Measurements from ENCODE around the gene ECM2.

Gene ECM2

DNA sequence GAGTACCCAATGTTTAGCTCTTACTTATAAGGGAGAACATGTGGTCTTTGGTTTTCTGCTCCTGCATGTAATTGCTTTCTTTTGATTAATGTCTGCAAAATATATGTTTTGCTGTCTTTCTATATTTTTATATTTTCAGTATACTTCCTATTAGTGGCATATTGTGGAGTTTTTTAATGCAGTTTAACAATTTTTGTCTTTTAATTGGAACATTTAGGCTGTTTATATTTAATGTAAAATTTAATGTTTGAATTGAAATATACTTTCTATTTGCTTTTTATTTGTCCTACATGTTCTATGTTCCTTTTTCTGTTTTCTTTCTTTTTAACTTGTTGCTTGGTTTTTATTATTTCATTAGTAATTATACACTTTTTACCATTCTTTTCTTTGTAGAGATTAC, 4.9 kb downstream of the ECM2 start:
- Histone ChIP-seq H3K79me2 (ENCODE audit: insufficient read depth, low read length) (no peaks in the 10 kb centered on the region), H2AFZ (ENCODE audit: low read depth, low read length, severe bottlenecking) (no peak overlapping the region), H3K27ac (ENCODE audit: low read depth, low read length) (no peak overlapping the region), H3K9me2 (replicated peaks; ENCODE audit: insufficient read depth, low read length) (no peaks in the 10 kb centered on the region), H3K9me3 (ENCODE audit: insufficient read depth, low read length) (no peaks in the 10 kb centered on the region), H3F3A (ENCODE audit: insufficient read depth) (no peaks in the 10 kb centered on the region), H3K4me2 (ENCODE audit: low read depth, low read length, poor library complexity, severe bottlenecking) (no peak overlapping the region), H3K4me3 (ENCODE audit: insufficient read depth, low read length, poor library complexity, severe bottlenecking) (no peak overlapping the region), H4K20me1 (ENCODE audit: low read depth, low read length) (no peaks in the 10 kb centered on the region), H3K9ac (ENCODE audit: low read length) (no peak overlapping the region), H3K27me3 (ENCODE audit: low read length) (no peaks in the 10 kb centered on the region), H3K36me3 (ENCODE audit: low read length) (no peaks in the 10 kb centered on the region)
- TF ChIP-seq CTCF (IDR thresholded peaks at IDR 0.05; ENCODE audit: insufficient read depth, low read length, poor library complexity, severe bottlenecking) (no peak), EZH2phosphoT487 (conservative IDR thresholded peaks at IDR 0.05; ENCODE audit: low read length) (no peak)

DNA sequence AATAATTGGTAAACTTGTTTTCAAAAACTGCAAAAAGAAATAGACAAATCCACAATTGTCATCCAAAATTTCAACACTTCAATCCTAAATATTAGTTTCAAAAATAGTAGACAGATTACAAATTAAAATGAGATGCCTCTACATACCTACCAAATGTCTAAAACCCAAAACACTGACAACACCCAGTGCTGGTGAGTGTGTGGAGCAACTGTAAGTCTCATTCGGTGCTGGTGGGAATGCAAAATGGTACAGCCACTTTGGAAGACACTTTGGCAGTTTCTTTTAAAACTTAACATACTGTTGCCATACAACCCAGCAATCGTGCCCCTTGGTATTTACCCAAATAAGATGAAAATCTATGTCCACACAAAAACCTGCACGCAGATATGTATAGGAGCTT, 6.7 kb downstream of the ECM2 start:
- TF ChIP-seq CTCF (IDR thresholded peaks at IDR 0.05; ENCODE audit: insufficient read depth, low read length, poor library complexity, severe bottlenecking) (no peak), EZH2phosphoT487 (conservative IDR thresholded peaks at IDR 0.05; ENCODE audit: low read length) (no peak)
- no peaks in the 10 kb centered on the region for H3K9me3 ChIP-seq (ENCODE audit: insufficient read depth, low read length)
- H3K9me2 ChIP-seq (replicated peaks; ENCODE audit: insufficient read depth, low read length): no peaks in the 10 kb centered on the region
- H3K27ac ChIP-seq (ENCODE audit: low read depth, low read length): no peak overlapping the region
- H3K4me3 ChIP-seq (ENCODE audit: insufficient read depth, low read length, poor library complexity, severe bottlenecking): no peak overlapping the region
- H3K4me2 ChIP-seq (ENCODE audit: low read depth, low read length, poor library complexity, severe bottlenecking): no peak overlapping the region
- no peaks in the 10 kb centered on the region for H4K20me1 ChIP-seq (ENCODE audit: low read depth, low read length)
- H3K79me2 ChIP-seq (ENCODE audit: insufficient read depth, low read length): no peaks in the 10 kb centered on the region
- H3K36me3 ChIP-seq (ENCODE audit: low read length): no peaks in the 10 kb centered on the region
- H3K27me3 ChIP-seq (ENCODE audit: low read length): no peaks in the 10 kb centered on the region
- H3K9ac ChIP-seq (ENCODE audit: low read length): no peak overlapping the region
- H3F3A ChIP-seq (ENCODE audit: insufficient read depth): no peaks in the 10 kb centered on the region
- H2AFZ ChIP-seq (ENCODE audit: low read depth, low read length, severe bottlenecking): no peak overlapping the region

- Histone ChIP-seq H3K36me3 (ENCODE audit: low read length) (no peaks in the 10 kb centered on the region), H3F3A (ENCODE audit: insufficient read depth) (no peaks in the 10 kb centered on the region), H3K27me3 (ENCODE audit: low read length) (no peaks in the 10 kb centered on the region), H3K4me3 (ENCODE audit: insufficient read depth, low read length, poor library complexity, severe bottlenecking) (no peak overlapping the region), H3K79me2 (ENCODE audit: insufficient read depth, low read length) (no peaks in the 10 kb centered on the region), H4K20me1 (ENCODE audit: low read depth, low read length) (no peaks in the 10 kb centered on the region), H3K4me2 (ENCODE audit: low read depth, low read length, poor library complexity, severe bottlenecking) (no peak overlapping the region), H2AFZ (ENCODE audit: low read depth, low read length, severe bottlenecking) (no peak overlapping the region), H3K9me3 (ENCODE audit: insufficient read depth, low read length) (no peaks in the 10 kb centered on the region), H3K9me2 (replicated peaks; ENCODE audit: insufficient read depth, low read length) (no peaks in the 10 kb centered on the region), H3K27ac (ENCODE audit: low read depth, low read length) (no peak overlapping the region), H3K9ac (ENCODE audit: low read length) (no peak overlapping the region)
- no peak for TF ChIP-seq EZH2phosphoT487 (conservative IDR thresholded peaks at IDR 0.05; ENCODE audit: low read length)
- TF ChIP-seq CTCF (IDR thresholded peaks at IDR 0.05; ENCODE audit: insufficient read depth, low read length, poor library complexity, severe bottlenecking): no peak
Measured at GRCh38 chr9:92528522-92528849, 7.3 kb downstream of the ECM2 start.

Data from SU-DHL-6 (cell line).